ACHN (cell line): ENCODE measurements around the gene CADPS2.

Experiments used
- DNase-seq: peaks from one replicate; pipeline ENCODE4 v3.0.0-alpha.2; 2015
- in situ Hi-C: cut with HindIII; loops from 2 replicates; pipeline ENCODE4 v1.10.0; 2017; ENCODE audit warnings: low sequenced_read_pairs, low pct_ligation_motif_present, low pct_unique_long_range_greater_than_20kb

Gene CADPS2

GRCh38 chr7:122743211-122743610 lies 143.0 kb downstream of the CADPS2 start:
- no peak for DNase-seq
- in situ Hi-C loops, result no loop called here

GRCh38 chr7:122738947-122739346 lies 147.3 kb downstream of the CADPS2 start:
- DNase-seq, result no peak
- in situ Hi-C loops, result no loop called here

DNA sequence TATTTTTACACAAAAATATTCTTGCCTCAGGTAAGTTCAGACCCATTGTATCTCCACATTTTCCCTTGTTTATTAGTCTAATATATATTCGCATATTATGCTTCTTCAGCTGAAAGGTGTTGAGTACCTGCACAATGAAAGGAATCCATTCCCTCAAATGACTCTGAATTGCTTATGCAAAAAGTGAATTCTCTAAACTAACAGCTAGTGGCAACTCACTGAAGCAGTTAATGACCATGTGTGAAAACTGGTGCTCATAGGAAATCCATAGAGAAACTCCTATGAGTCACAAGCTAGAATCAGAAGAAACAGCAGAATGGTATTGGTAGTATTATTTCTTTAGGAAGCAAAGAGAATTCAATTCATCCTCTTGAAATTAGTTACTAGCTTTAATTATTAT lies 150.1 kb downstream of the CADPS2 start:
- in situ Hi-C loops, result no loop called here
- DNase-seq, result no peak

GRCh38 chr7:122727759-122728158 lies 158.5 kb downstream of the CADPS2 start:
- in situ Hi-C loops, result no loop called here
- no peak for DNase-seq

DNA sequence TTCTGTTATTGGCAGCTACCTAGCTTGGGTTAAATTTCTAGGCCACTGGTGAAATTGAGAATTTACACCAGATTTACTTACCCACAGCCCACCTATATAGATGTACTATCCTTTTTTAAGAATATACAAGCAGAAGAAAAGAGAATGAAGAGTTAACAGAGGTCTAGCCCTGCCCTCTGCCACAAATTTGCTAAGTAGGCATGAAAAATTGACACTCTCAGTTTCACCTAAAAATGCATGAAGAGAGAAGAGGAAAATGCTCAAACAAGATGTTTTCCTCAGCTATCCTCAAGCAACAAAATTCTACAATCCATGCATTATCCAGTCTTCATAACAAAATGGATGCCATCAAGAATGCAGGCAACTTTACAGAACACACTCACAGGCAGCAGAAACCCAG lies 158.9 kb downstream of the CADPS2 start:
- in situ Hi-C loops, result no loop called here
- no peak for DNase-seq

DNA sequence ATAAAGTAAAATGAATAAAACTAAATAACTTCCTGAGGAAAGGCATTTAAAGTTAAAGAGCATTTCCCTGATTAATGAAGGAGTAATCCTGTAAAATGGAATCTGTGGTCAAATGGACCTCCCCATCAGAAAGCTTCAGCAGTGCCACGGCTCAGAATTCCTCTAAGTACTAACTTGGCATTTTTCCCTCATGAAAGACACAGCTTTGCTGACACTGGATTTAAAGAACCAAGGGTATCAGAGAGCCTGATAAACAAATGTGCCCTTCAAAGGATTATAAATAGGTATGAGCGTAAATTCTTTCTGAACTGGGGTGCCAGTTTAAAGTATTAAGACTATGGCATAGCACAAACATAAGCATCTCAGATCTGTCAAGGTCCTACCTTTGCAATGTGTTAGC lies 159.4 kb downstream of the CADPS2 start:
- DNase-seq, result no peak
- in situ Hi-C loops, result no loop called here

DNA sequence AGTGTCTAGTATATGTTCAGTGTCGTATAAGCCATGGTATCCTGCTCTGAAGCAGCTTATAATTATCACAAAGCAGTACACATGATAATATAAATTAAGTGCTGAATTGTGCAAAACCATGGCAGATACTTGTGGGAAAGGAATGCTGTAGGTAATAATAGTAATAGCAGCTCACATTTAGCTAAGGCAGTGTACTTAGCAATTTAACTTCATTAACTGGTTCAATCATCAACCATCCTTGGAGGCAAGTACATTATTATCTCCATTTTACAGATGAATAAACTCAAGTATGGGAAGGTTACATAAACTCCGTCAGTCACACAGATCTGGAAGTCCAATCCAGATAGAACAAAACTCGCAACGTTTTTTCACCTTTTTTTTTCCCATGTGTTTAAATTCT lies 161.9 kb downstream of the CADPS2 start:
- no peak for DNase-seq
- in situ Hi-C loops, result no loop called here

DNA sequence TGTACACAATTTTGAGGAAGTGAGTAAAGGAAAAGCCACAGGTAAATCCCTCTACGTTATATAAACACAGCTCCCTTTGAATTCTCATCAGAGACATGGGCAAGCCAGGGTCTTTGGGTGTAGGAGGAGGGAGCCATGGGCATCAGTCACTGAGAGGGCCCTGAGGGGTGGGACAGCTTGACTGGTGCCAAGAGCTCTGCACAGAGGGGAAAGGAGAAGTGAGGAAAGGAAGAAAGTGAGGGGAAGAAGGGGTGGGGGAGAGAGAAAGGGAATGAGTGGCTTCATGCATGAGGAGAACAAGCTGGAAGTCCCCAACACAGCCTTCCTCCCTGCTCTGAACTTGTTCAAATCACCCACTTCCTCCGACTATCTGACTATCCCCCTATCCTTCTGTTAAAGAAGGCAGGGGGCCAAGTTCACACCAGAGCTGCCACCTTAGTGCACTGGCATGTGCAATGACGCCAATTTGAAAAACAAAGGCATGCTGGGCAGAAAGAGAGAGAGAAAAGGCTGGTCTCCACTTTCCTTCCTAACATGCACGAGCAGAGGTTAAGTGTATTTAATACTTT lies 167.2 kb downstream of the CADPS2 start:
- in situ Hi-C loops, result no loop called here
- DNase-seq, result no peak

DNA sequence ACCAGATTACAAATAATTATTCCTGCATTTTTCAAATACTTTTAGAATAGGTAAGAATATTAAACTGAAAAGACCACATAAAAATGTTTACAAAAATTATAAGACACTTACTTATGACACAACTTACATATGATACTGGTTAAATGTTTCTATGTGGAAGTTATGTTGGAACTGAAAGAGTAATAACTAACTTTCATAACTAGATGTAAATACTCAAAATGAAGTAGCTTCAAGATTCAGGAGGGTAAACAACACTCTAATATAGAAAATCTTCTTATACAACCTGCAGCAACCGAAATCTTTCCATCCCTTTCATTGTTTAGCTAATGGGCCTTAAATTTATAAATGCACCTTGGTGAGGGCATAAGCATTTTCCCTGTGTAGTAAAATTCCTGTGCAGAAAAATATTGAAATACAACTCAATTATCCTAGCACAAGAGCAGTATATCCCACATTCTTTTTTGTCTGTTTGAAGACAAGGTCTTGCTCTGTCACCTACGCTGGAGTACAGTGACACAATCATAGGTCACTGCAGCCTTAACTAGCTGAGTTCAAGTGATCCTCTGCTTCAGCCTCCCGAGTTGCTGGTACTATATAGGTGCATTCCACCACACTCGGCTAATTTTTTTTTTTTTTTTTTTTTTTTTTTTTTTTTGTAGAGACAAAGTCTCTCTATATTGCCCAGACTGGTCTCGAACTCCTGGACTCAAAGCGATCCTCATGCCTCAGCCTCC lies 168.7 kb downstream of the CADPS2 start:
- in situ Hi-C loops, result no loop called here
- DNase-seq, result no peak

DNA sequence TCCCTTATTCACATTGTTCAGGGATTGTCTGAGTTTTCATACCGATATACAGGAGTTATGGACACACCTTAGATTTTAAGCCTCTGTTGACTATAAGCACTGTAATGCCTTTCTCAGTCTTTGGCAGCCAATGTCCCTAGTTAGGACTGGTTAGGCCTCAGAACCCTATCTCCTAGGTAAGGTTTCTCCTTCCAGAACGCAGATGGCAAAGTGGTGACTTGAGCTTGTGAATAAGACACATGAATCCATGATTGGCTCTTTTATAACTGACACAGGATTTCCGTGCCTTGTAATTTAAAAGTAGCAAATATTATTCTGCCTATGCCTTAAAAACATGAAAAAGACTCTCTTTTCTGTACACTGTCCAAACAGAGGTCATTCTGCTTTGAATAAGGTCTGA lies 171.1 kb downstream of the CADPS2 start:
- in situ Hi-C loops, result no loop called here
- DNase-seq, result no peak

GRCh38 chr7:122710916-122711315 lies 175.3 kb downstream of the CADPS2 start:
- in situ Hi-C loops, result no loop called here

GRCh38 chr7:122709930-122710646 lies 176.2 kb downstream of the CADPS2 start:
- in situ Hi-C loops, result no loop called here

More at GRCh38 chr7:122710916-122711315, 175.3 kb downstream of the CADPS2 start:
- DNase-seq, result no peak

DNA sequence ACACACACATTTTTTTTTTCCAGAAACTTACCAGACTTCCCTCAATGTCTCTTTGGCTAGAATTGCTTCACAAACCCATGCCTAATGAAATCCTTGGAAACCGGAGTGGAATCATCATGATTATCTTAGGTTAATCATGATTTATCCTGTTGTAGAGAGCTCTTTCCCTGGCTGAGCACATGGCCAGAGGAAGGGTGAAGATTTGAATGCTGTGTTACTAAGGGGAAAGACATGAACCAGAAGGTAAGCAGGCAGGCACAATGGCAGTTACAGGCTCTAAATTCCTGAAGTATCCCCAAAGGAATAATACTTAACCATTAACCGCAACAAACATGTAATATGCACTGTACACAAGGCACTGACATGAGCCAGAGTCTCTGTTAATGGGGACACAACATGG lies 179.4 kb downstream of the CADPS2 start:
- DNase-seq, result no peak
- in situ Hi-C loops, result no loop called here

More at GRCh38 chr7:122709930-122710646, 176.2 kb downstream of the CADPS2 start:
- DNase-seq, result no peak

GRCh38 chr7:122702872-122703510 lies 183.3 kb downstream of the CADPS2 start, which contains the start of gene RNF148:
Gene RNF148 (minus strand): TSS chr7:122702922. CDS start chr7:122702750, 172 bp downstream.
- peak; percentile 18 for DNase-seq
- in situ Hi-C loops, result no loop called here

GRCh38 chr7:122699017-122699416 lies 187.2 kb downstream of the CADPS2 start, which contains the start of gene RNF133:
Gene RNF133 (minus strand): TSS chr7:122699117. CDS start chr7:122698918, 199 bp downstream.
- in situ Hi-C loops, result no loop called here
- DNase-seq, result no peak

DNA sequence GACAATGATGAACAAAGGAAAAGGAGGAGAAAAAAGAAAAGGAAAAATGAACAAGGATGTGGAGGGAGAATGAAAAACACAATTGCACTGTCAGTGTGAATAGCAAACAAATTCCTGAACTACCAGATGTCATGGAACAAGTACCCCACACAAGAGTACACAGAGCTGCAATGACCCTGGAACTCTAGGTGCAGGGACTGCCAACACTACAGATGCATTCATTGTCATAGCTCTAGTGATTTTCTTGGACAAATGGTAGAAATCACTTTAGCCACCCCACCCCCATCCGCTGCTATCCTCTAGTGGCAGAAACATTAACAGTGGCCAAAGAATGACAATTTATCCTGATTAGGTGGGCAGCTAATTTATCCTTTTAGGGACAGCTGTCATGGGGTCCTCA lies 190.4 kb downstream of the CADPS2 start:
- no peak for DNase-seq
- in situ Hi-C loops, result no loop called here

GRCh38 chr7:122694697-122695096 lies 191.6 kb downstream of the CADPS2 start:
- in situ Hi-C loops, result no loop called here
- no peak for DNase-seq

- no peak for DNase-seq
- in situ Hi-C loops, result no loop called here
These were observed 193.4 kb downstream of the CADPS2 start for GRCh38 chr7:122692769-122693309.
